GM19023 (cell line): ENCODE data around the gene TMEFF2.

Experiments used
- ATAC-seq: cut with Tn5 transposase; IDR thresholded peaks from one replicate; pipeline ENCODE4 v1.9.1; 2021; ENCODE audit warnings: mild to moderate bottlenecking, moderate library complexity; ENCODE audit not compliant: unreplicated experiment

Gene TMEFF2

GRCh38 chr2:192026059-192026824 is 168.5 kb downstream of the TMEFF2 start:
- ATAC-seq, result no peak

GRCh38 chr2:192025637-192026036 is 169.1 kb downstream of the TMEFF2 start:
- no peak for ATAC-seq

- no peak for ATAC-seq
Measured at GRCh38 chr2:192023006-192023405, 171.7 kb downstream of the TMEFF2 start.

GRCh38 chr2:192017844-192018243 is 176.9 kb downstream of the TMEFF2 start:
- ATAC-seq, result no peak

GRCh38 chr2:192016265-192016664 is 178.5 kb downstream of the TMEFF2 start:
- ATAC-seq, result no peak

GRCh38 chr2:192013211-192013610 is 181.5 kb downstream of the TMEFF2 start:
- no peak for ATAC-seq

- no peak for ATAC-seq
Measured at GRCh38 chr2:192011196-192011595, 183.5 kb downstream of the TMEFF2 start.

GRCh38 chr2:192010073-192010472 is 184.7 kb downstream of the TMEFF2 start:
- ATAC-seq, result peak; percentile 43

- ATAC-seq, result no peak
Measured at GRCh38 chr2:192007581-192008228, 187.0 kb downstream of the TMEFF2 start.

- ATAC-seq, result no peak
Measured at GRCh38 chr2:192005211-192005610, 189.5 kb downstream of the TMEFF2 start.

- ATAC-seq, result peak; percentile 50
Measured at GRCh38 chr2:192004188-192004963, 190.4 kb downstream of the TMEFF2 start.

- no peak for ATAC-seq
Measured at GRCh38 chr2:192002418-192002817, 192.3 kb downstream of the TMEFF2 start.

- ATAC-seq, result no peak
Measured at GRCh38 chr2:192000196-192000980, 194.3 kb downstream of the TMEFF2 start.

- ATAC-seq, result no peak
Measured at GRCh38 chr2:191999101-191999841, 195.5 kb downstream of the TMEFF2 start.

- ATAC-seq, result no peak
Measured at GRCh38 chr2:191995285-191995684, 199.4 kb downstream of the TMEFF2 start.

- no peak for ATAC-seq
Measured at GRCh38 chr2:191994749-191995148, 200.0 kb downstream of the TMEFF2 start.

- no peak for ATAC-seq
Measured at GRCh38 chr2:191991442-191991841, 203.3 kb downstream of the TMEFF2 start.

GRCh38 chr2:191985740-191986139 is 209.0 kb downstream of the TMEFF2 start:
- no peak for ATAC-seq

GRCh38 chr2:191983591-191983990 is 211.1 kb downstream of the TMEFF2 start:
- ATAC-seq, result no peak

GRCh38 chr2:191983186-191983585 is 211.5 kb downstream of the TMEFF2 start:
- ATAC-seq, result no peak
